Activated naive CD4-positive, alpha-beta T cell treated with anti-CD3 and anti-CD28 coated beads, Interleukin-2, amount 10 ng/mL, durations not matched to agents 7 days and 5 days (primary cell): ENCODE results near the gene ALG5.
A peak's percentile ranks its signal among the peaks of the same experiment; 100 is the strongest.

Source experiments
- CTCF ChIA-PET: fragments of 350-600 bp; sonication (Branson Sonifier 250); formaldehyde crosslinking; loops from one replicate; lab custom pipeline; 2021; ENCODE audit warnings: antibody characterized with exemption; lab: Charles Lee
- DNase-seq: peaks from one replicate; pipeline ENCODE4 v3.0.0-alpha.2; 2020
- H3K27ac Mint-ChIP-seq: one replicate; pipeline ENCODE4 v1.8.0; 2021; ENCODE audit warnings: mild to moderate bottlenecking, moderate library complexity, mixed read lengths
- H3K27me3 Mint-ChIP-seq: one replicate; pipeline ENCODE4 v1.8.0; 2021; ENCODE audit warnings: mild to moderate bottlenecking, mixed read lengths
- H3K36me3 Mint-ChIP-seq: one replicate; pipeline ENCODE4 v1.8.0; 2021; ENCODE audit warnings: mixed read lengths
- H3K4me1 Mint-ChIP-seq: one replicate; pipeline ENCODE4 v1.8.0; 2021; ENCODE audit warnings: mixed read lengths
- H3K4me3 Mint-ChIP-seq: one replicate; pipeline ENCODE4 v1.8.0; 2021; ENCODE audit warnings: mild to moderate bottlenecking, moderate library complexity, mixed read lengths
- H3K9me3 Mint-ChIP-seq: one replicate; pipeline ENCODE4 v1.8.0; 2021; ENCODE audit warnings: mixed read lengths

Gene ALG5

DNA sequence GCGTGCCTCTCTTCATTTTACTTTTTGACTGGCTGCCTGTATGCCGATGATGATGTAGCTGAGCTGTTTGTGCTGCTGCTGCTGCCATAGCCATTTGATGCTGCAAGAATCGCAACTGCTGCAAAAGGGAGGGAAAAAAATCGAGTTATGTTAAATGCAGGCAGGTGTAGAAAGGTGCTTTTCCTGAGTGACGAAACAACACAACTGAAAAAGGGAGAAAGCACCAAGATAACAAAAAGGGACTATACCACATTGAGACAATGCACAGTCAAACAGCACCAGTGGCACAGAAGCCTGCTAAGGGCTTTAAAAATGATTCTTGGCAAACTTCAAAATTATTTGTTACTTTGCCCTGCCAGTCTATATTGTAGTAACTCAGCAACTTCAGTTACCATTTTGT, 10.6 kb upstream of the ALG5 start:
- DNase-seq = no peak
- Mint-ChIP-seq H3K36me3 (peaks cover 62% of the 10 kb centered on the region), H3K27ac (peak overlapping the region; percentile 30), H3K9me3 (no peaks in the 10 kb centered on the region), H3K4me3 (no peak overlapping the region), H3K27me3 (no peaks in the 10 kb centered on the region), H3K4me1 (peaks cover 15% of the 10 kb centered on the region)
- CTCF ChIA-PET = no interaction called here

DNA sequence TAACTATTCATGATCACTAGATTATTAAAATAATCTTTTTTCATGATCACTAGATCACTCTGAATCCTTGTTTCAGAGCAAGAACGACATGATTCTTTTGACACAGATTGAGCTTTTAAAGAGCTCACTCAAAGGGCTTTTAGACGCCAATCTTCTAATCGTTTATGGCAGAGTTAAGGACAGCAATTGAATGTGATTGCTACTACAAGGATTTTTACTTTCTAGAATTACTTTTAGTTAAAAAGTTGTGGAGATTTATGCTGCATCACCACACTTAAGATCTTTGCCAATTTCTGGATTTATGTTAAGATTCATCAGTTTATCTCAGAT, 2.7 kb upstream of the ALG5 start:
- peaks cover 38% of the 10 kb centered on the region for H3K36me3 Mint-ChIP-seq
- peak overlapping the region; percentile 99 for H3K4me3 Mint-ChIP-seq
- peaks cover 9% of the 10 kb centered on the region for H3K27me3 Mint-ChIP-seq
- peaks cover 43% of the 10 kb centered on the region for H3K4me1 Mint-ChIP-seq
- CTCF ChIA-PET = no interaction called here
- no peak for DNase-seq
- peak overlapping the region; percentile 100 for H3K27ac Mint-ChIP-seq
- no peaks in the 10 kb centered on the region for H3K9me3 Mint-ChIP-seq

DNA sequence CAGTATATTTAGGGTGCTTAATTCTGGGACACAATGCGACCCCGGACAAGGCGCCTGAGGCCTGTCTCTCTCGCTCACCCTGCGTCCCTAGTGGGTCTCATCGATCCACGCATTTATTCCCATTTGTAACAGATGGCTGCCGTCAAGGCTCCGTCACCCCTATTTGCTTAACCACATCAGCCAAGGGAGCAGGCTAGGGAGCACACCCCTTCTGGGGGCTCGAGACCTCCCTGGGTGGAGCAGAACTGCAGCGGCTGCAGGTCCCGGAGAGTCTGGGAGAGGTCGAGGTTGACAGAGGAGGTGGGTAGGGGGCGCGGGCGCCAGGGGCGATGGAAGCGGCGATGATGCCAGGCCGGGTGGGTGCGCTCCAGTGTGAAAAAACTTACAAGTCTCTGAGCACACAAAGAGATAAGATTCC, 507 bp downstream of the ALG5 start:
- peaks cover 9% of the 10 kb centered on the region for H3K27me3 Mint-ChIP-seq
- H3K4me3 Mint-ChIP-seq = peak overlapping the region; percentile 99
- H3K36me3 Mint-ChIP-seq = peaks cover 33% of the 10 kb centered on the region
- no peaks in the 10 kb centered on the region for H3K9me3 Mint-ChIP-seq
- DNase-seq = peak; percentile 37
- H3K4me1 Mint-ChIP-seq = peaks cover 40% of the 10 kb centered on the region
- H3K27ac Mint-ChIP-seq = peak overlapping the region; percentile 100
- CTCF ChIA-PET = interaction anchor here (1.1 to 2.3 kb wide), 2 partner anchors 16 to 141 kb away, joined by 3 to 6 read pairs; no protein-coding TSS in a partner anchor

DNA sequence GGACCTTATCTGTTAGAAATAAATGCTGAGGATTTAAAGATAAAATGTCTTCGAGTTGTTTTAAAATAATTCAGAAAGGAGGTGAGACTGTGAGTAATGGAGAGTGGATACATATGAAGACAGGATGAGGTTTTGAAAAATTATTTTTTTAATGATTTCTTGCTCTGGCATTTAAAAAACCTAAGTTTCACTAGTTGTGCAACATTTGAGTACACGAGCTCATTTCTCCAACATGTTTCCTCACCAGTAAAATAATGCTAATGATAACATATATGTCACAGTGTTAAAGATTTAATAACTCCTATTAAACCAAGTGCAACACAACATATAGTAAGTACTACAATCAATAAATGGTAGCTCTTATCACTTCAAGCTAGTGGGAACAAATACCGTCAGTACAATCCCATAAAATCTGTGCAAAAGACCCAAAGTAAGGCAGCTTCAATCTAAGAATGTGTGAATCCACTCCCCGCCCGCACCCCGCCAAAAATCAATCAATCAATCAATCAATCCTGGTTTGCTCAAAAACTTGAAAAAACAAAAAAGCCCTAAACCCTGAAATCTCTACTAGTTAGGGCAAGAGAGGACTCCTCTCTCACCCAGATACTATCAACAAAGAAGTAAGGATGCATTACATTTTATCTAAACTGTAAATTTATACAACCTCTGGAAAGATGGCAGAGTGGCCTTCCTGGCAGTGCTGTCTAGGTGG, 1.3 kb downstream of the ALG5 start:
- H3K4me1 Mint-ChIP-seq = peaks cover 37% of the 10 kb centered on the region
- no peak for DNase-seq
- CTCF ChIA-PET = interaction anchor here (0.7 to 2.3 kb wide), 3 partner anchors 9 to 140 kb away, joined by 3 to 6 read pairs (median 3); no protein-coding TSS in a partner anchor
- H3K27ac Mint-ChIP-seq = peak overlapping the region; percentile 100
- H3K36me3 Mint-ChIP-seq = peaks cover 32% of the 10 kb centered on the region
- peak overlapping the region; percentile 99 for H3K4me3 Mint-ChIP-seq
- peaks cover 9% of the 10 kb centered on the region for H3K27me3 Mint-ChIP-seq
- H3K9me3 Mint-ChIP-seq = no peaks in the 10 kb centered on the region

DNA sequence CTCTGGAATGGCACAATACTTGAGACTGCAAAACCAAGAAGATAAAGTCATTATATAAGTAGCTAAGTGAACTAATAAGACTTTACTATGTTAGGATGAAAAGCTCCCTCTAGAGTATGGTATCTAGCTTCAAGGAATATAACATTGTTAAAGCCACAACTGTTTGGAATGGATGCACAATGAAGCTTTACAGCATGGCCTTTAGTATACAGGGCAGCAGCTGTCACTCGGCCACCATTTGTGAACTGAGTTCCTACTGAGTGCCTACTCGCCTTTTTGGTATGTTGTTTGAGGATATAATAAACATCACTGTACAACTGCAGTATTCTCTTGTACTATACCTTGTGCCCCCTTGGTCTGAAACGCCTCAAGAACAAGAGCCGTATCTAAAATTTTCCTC, 6.8 kb downstream of the ALG5 start:
- Mint-ChIP-seq H3K36me3 (peaks cover 55% of the 10 kb centered on the region), H3K27ac (no peak overlapping the region), H3K4me3 (no peak overlapping the region), H3K27me3 (no peaks in the 10 kb centered on the region), H3K4me1 (peaks cover 14% of the 10 kb centered on the region), H3K9me3 (no peaks in the 10 kb centered on the region)
- CTCF ChIA-PET = interaction anchor here (3.3 kb wide), 1 partner anchor 11 kb away, joined by 20 read pairs; no protein-coding TSS in a partner anchor
- DNase-seq = no peak

DNA sequence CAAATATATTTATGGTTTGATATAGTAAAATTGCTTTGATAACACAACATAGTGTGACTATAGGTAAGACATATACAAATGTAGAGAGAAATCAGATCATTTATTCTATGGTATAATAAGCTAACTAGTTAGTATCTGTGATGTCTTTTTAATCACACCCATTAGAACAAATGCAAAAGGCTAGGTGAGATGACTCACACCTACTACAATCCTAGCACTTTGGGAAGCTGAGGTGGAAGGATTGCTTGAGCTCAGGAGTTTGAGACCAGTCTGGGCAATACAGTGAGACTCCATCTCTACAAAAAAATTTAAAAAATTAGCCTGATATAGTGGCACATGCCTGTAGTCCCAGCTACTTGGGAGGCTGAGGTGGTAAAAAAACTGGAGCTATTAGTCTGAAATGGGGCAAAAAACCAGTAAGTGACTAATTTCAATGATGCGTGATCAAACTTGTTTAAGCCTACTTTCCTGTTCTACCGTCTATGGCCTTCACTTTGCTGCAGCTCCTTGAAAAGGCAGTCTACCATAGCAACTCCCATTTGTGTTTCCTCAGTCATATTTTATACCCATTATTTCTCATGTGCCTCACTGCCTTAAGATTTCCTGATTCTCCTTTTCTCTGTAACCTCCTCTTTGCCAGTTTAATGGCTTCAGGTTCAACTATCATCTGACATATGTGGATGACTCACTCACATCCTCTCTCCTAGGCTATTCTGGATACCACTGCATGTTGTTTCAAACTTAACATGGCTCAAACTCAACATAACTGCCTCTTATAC, 12.5 kb downstream of the ALG5 start:
- Mint-ChIP-seq H3K4me1 (no peaks in the 10 kb centered on the region), H3K9me3 (no peaks in the 10 kb centered on the region), H3K4me3 (no peak overlapping the region), H3K27ac (no peak overlapping the region), H3K27me3 (no peaks in the 10 kb centered on the region), H3K36me3 (peaks cover 48% of the 10 kb centered on the region)
- CTCF ChIA-PET = interaction anchor here (0.6 kb wide), 2 partner anchors 16 to 161 kb away, joined by 3 read pairs; no protein-coding TSS in a partner anchor
- DNase-seq = no peak

DNA sequence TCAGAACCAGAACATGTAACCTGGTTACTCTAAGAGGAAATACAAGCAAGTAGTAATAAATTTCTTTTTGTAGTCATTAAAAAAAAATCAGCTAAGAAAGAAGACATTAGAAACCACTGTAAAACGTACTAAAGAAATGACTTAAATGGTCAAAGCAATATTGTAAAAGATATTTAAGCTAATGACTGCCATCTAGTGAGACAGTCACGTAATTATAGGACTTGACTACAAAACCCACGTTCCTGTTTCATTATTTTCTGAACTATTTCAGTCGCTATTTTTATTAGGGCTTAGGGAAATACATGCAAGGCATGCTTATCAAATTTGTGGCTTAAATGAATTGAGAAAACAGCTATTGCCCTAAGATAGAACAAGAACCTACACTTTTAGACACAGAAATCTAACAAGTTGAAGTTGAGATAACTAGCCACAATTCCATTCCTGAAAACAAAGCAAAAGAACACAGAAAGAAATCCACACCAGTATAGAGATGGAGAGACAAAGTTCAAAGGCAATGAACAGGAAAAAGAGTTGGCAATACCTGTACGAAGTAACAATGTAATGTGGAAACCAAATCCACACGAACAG, 17.9 kb downstream of the ALG5 start:
- peak overlapping the region; percentile 28 for H3K27ac Mint-ChIP-seq
- H3K4me3 Mint-ChIP-seq = no peak overlapping the region
- no peak for DNase-seq
- peaks cover 3% of the 10 kb centered on the region for H3K4me1 Mint-ChIP-seq
- no peaks in the 10 kb centered on the region for H3K9me3 Mint-ChIP-seq
- peaks cover 29% of the 10 kb centered on the region for H3K36me3 Mint-ChIP-seq
- CTCF ChIA-PET = interaction anchor here (1.1 to 3.9 kb wide), 9 partner anchors 10 to 698 kb away, joined by 3 to 45 read pairs (median 6); no protein-coding TSS in a partner anchor
- H3K27me3 Mint-ChIP-seq = no peaks in the 10 kb centered on the region

DNA sequence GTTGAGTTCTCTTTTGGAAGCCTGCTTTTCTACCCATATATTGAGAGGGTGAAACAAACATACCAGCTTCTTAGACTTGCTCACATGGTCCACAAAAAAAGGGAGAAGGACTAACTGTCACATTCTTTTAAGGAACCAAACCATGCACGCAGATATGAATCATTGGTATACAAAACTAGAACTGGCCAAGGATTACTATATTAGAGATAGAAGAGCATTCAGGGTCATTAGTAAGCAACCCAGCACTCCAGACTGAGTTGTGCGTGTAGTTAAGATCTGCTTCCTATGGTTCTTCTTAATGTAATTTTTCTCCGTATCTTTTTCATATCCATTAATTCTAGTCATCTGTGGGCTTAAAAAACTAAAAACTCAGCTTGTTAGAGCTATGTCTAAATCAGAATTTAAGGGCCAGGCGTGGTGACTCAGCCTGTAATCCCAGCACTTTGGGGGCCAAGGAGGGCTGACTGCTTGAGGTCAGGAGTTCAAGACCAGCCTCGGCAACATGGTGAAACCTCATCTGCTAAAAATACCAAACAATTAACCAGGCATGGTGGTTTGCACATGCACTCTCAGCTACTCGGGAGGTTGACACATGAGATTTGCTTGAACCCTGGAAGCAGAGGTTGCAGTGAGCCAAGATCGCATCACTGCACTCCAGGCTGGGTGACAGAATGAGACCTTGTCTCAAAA, 19.6 kb downstream of the ALG5 start:
- H3K4me3 Mint-ChIP-seq = no peak overlapping the region
- peaks cover 37% of the 10 kb centered on the region for H3K36me3 Mint-ChIP-seq
- no peak for DNase-seq
- peaks cover 6% of the 10 kb centered on the region for H3K4me1 Mint-ChIP-seq
- H3K27me3 Mint-ChIP-seq = no peaks in the 10 kb centered on the region
- CTCF ChIA-PET = interaction anchor here (0.9 kb wide), 1 partner anchor 10 kb away, joined by 3 read pairs; no protein-coding TSS in a partner anchor
- H3K27ac Mint-ChIP-seq = no peak overlapping the region
- H3K9me3 Mint-ChIP-seq = peaks cover 5% of the 10 kb centered on the region

DNA sequence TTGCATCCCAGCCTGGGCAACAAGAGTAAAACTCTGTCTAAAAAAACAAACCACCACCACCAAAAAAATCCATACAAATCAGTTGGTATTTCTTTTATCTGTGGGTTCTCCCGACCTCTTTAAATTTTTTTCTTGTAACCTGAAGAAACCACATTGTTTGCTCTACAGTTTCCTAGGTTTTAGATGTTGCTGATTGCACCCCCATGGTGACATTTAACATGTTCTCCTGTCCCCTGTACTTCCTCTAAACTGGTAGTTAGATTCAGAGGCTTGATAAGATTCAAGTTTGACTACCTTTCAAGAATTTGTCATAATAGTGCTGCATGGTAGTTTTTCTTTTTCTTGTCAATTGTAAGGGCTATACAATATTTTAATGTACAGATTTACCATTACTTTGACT, 24.0 kb downstream of the ALG5 start:
- no peak overlapping the region for H3K27ac Mint-ChIP-seq
- H3K9me3 Mint-ChIP-seq = peaks cover 5% of the 10 kb centered on the region
- CTCF ChIA-PET = no interaction called here
- H3K4me1 Mint-ChIP-seq = peaks cover 3% of the 10 kb centered on the region
- DNase-seq = no peak
- no peak overlapping the region for H3K4me3 Mint-ChIP-seq
- H3K27me3 Mint-ChIP-seq = no peaks in the 10 kb centered on the region
- peaks cover 42% of the 10 kb centered on the region for H3K36me3 Mint-ChIP-seq

DNA sequence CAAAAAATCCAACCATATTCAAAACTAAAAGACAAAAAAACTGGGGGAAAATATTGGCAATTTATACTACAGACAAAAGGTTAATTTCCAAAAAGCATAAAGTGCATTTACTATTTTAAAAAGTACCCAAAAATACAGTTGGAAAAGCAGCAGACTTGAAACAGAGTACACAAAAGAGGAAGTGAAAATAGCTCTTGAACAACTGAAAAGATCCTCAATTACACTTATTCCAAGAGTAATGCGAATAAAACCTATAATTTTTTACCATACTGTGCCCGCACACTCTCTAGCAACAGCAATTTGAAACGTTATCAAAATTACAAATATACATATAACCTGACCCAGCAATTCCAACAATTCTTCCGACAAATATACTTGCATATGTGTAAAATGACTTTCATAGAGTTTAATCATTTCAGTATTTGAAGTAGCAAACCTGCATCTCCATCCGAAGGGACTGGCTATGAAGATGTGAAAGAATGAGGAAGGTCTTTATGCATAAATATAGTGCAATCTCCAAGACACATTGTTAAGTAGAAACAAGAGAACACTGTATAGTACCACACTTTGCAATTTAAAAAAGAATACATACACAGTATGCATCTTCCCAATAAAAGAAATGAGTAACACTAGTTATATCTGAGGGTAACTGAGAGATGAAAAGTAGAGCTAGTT, 25.4 kb downstream of the ALG5 start:
- H3K4me1 Mint-ChIP-seq = peaks cover 3% of the 10 kb centered on the region
- no peaks in the 10 kb centered on the region for H3K27me3 Mint-ChIP-seq
- CTCF ChIA-PET = no interaction called here
- H3K4me3 Mint-ChIP-seq = no peak overlapping the region
- DNase-seq = no peak
- H3K9me3 Mint-ChIP-seq = peaks cover 5% of the 10 kb centered on the region
- peaks cover 43% of the 10 kb centered on the region for H3K36me3 Mint-ChIP-seq
- H3K27ac Mint-ChIP-seq = no peak overlapping the region

DNA sequence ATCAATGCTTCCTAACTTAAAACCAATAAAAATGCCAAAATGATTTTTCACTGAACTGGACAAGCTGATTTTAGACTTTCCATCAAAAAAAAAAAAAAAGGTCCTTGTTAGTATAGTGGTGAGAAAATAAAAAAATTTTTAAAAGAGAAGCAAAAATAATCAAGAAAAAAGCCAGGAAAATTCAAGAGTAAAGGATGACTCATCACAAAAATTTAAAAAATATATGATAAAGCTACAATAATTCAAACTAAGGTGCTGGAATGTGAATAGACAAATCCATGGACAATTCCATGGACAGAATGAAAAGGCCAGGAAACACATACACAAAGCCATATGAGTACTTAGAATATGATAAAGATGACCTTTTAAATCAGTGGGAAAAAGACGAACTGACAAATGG, 26.1 kb downstream of the ALG5 start:
- no peak for DNase-seq
- Mint-ChIP-seq H3K9me3 (peaks cover 5% of the 10 kb centered on the region), H3K36me3 (peaks cover 48% of the 10 kb centered on the region), H3K4me1 (peaks cover 3% of the 10 kb centered on the region), H3K4me3 (no peak overlapping the region), H3K27me3 (no peaks in the 10 kb centered on the region), H3K27ac (no peak overlapping the region)
- CTCF ChIA-PET = no interaction called here

DNA sequence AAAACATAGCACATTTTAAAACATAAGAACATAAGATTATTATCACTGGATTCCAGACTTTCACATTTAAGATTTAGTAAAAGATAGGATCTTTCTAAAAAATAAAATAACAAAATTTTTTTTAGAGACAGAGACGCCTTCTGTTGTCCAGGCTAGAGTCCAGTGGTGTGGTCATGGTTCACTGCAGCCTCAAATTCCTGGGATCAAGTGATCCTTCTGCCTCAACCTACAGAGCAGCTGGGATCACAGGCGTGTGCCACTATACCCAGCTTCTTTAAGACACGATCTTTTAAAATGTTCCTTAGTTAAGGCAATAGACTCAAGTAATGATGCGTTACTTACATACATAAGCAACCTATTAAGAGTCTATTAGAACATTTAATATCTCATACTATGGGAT, 32.7 kb downstream of the ALG5 start:
- CTCF ChIA-PET = no interaction called here
- peaks cover 42% of the 10 kb centered on the region for H3K36me3 Mint-ChIP-seq
- no peaks in the 10 kb centered on the region for H3K27me3 Mint-ChIP-seq
- H3K9me3 Mint-ChIP-seq = no peaks in the 10 kb centered on the region
- DNase-seq = no peak
- no peak overlapping the region for H3K27ac Mint-ChIP-seq
- H3K4me1 Mint-ChIP-seq = no peaks in the 10 kb centered on the region
- no peak overlapping the region for H3K4me3 Mint-ChIP-seq

DNA sequence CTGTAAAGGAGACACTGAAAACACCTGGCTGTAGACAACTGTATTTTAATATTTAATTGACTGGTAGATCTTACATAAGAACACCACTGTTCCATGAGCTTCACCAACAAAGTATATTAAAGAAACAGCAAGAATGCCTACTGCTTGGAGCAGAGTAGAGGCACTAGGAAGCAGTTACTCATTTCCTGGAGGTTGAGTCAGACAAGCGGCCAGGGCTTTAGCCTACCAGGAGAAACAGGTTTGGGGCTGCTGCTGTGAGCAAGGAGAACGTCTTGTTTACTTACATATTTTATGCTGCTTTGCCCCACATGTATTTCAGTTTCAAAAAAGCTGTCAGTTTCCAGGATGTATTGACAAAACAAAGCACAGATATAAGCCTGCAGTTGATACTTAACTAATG, 33.4 kb downstream of the ALG5 start:
- Mint-ChIP-seq H3K27ac (no peak overlapping the region), H3K27me3 (no peaks in the 10 kb centered on the region), H3K4me1 (no peaks in the 10 kb centered on the region), H3K9me3 (no peaks in the 10 kb centered on the region), H3K36me3 (peaks cover 40% of the 10 kb centered on the region), H3K4me3 (no peak overlapping the region)
- CTCF ChIA-PET = no interaction called here
- no peak for DNase-seq
